Measurements from ENCODE around the gene CDK2AP2.
"Not testable (repeated sequence)": the region's sequence is repeated elsewhere in the genome, so short reads cannot be mapped to it uniquely, and the experiment has no call there.

The CDK2AP2 gene

GRCh38 chr11:67482827-67483798, 24.8 kb downstream of the CDK2AP2 start, which contains the start of gene AIP:
Gene AIP, plus strand, starts transcription at chr11:67483026. Its CDS starts 133 bp downstream, at chr11:67483159.
- Histone ChIP-seq H3K4ac (ENCODE audit: low read depth in 1 of 2, low read length in 2 of 2) (peak within 1 kb of the TSS; percentile 19 to 97), H3K4me1 (ENCODE audit: control insufficient read depth, insufficient read depth, low read depth, low read length) (peaks cover 19% of the 10 kb centered on the region), H3K9ac (ENCODE audit: low read length) (peak within 1 kb of the TSS; percentile 89), H2BK15ac (ENCODE audit: low read depth, poor library complexity, severe bottlenecking) (no peak within 1 kb of the TSS), H4K8ac (ENCODE audit: low read length) (peak within 1 kb of the TSS; percentile 92), H2BK12ac (ENCODE audit: low read length in 2 of 2) (peak within 1 kb of the TSS in 1 of 2 experiments; percentile 83), H3K4me3 (ENCODE audit: insufficient read depth in 1 of 2, low read depth in 1 of 2, low read length in 2 of 2) (peak within 1 kb of the TSS; percentile 71 to 82), H2BK5ac (ENCODE audit: low read depth, low read length, poor library complexity, severe bottlenecking) (peak within 1 kb of the TSS; percentile 22), H3K27ac (ENCODE audit: low read length, poor library complexity, severe bottlenecking) (peak within 1 kb of the TSS; percentile 79), H3K79me1 (replicated peaks; ENCODE audit: low read length, poor library complexity, severe bottlenecking) (peaks cover 22% of the 10 kb centered on the region), H3K36me3 (ENCODE audit: control insufficient read depth in 1 of 2, insufficient read depth in 2 of 2, low read depth in 1 of 2, low read length in 2 of 2) (peaks cover 13 to 15% of the 10 kb centered on the region in 2 experiments), H3K18ac (ENCODE audit: low read depth in 1 of 2, low read length in 2 of 2) (peak within 1 kb of the TSS; percentile 68 to 97), H3K9me3 (ENCODE audit: control insufficient read depth, low read length) (no peaks in the 10 kb centered on the region), H3K27me3 (ENCODE audit: control insufficient read depth in 1 of 2, insufficient read depth in 1 of 2, low read length in 2 of 2) (no peaks in the 10 kb centered on the region), H3K4me2 (ENCODE audit: low read length, poor library complexity, severe bottlenecking) (peak within 1 kb of the TSS; percentile 85), H4K91ac (ENCODE audit: low read length) (peak within 1 kb of the TSS; percentile 84), H2AFZ (ENCODE audit: low read depth, low read length) (peak within 1 kb of the TSS; percentile 86), H2AK5ac (ENCODE audit: low read length, severe bottlenecking) (peak within 1 kb of the TSS; percentile 58), H2BK120ac (ENCODE audit: low read depth, low read length) (no peak within 1 kb of the TSS), H3K23ac (ENCODE audit: low read length in 2 of 2) (peak within 1 kb of the TSS in 1 of 2 experiments; percentile 23), H3K14ac (ENCODE audit: low read length in 2 of 2) (peak within 1 kb of the TSS in 1 of 2 experiments; percentile 98)
- WGBS = 18% methylated on average over 55 of the region's 60 CpGs
- DNase-seq = peak; percentile 98

GRCh38 chr11:67482275-67482826, 25.6 kb downstream of the CDK2AP2 start:
- Histone ChIP-seq H3K27me3 (ENCODE audit: control insufficient read depth in 1 of 2, insufficient read depth in 1 of 2, low read length in 2 of 2) (no peaks in the 10 kb centered on the region), H4K91ac (ENCODE audit: low read length) (no peak overlapping the region)

GRCh38 chr11:67477344-67478050, 30.5 kb downstream of the CDK2AP2 start:
- H3K9me3 ChIP-seq (ENCODE audit: control insufficient read depth, low read length); H2BK12ac ChIP-seq (ENCODE audit: low read length in 2 of 2); H4K91ac ChIP-seq (ENCODE audit: low read length); DNase-seq; H3K36me3 ChIP-seq (ENCODE audit: control insufficient read depth in 1 of 2, insufficient read depth in 2 of 2, low read depth in 1 of 2, low read length in 2 of 2); H3K27me3 ChIP-seq (ENCODE audit: control insufficient read depth in 1 of 2, insufficient read depth in 1 of 2, low read length in 2 of 2); H2BK5ac ChIP-seq (ENCODE audit: low read depth, low read length, poor library complexity, severe bottlenecking); H4K8ac ChIP-seq (ENCODE audit: low read length); H3K23ac ChIP-seq (ENCODE audit: low read length in 2 of 2); H2AFZ ChIP-seq (ENCODE audit: low read depth, low read length); H3K18ac ChIP-seq (ENCODE audit: low read depth in 1 of 2, low read length in 2 of 2); H3K4ac ChIP-seq (ENCODE audit: low read depth in 1 of 2, low read length in 2 of 2); H2AK5ac ChIP-seq (ENCODE audit: low read length, severe bottlenecking); H3K27ac ChIP-seq (ENCODE audit: low read length, poor library complexity, severe bottlenecking); H2BK120ac ChIP-seq (ENCODE audit: low read depth, low read length); H3K14ac ChIP-seq (ENCODE audit: low read length in 2 of 2); H3K9ac ChIP-seq (ENCODE audit: low read length); H3K4me2 ChIP-seq (ENCODE audit: low read length, poor library complexity, severe bottlenecking); H3K4me1 ChIP-seq (ENCODE audit: control insufficient read depth, insufficient read depth, low read depth, low read length); H3K4me3 ChIP-seq (ENCODE audit: insufficient read depth in 1 of 2, low read depth in 1 of 2, low read length in 2 of 2); H3K79me1 ChIP-seq (replicated peaks; ENCODE audit: low read length, poor library complexity, severe bottlenecking); H2BK15ac ChIP-seq (ENCODE audit: low read depth, poor library complexity, severe bottlenecking): not testable (repeated sequence)
- WGBS = 89% methylated on average over 8 of the region's 16 CpGs

More at GRCh38 chr11:67482275-67482826, 25.6 kb downstream of the CDK2AP2 start:
- Histone ChIP-seq H2AFZ (ENCODE audit: low read depth, low read length) (no peak overlapping the region), H3K9ac (ENCODE audit: low read length) (peak overlapping the region; percentile 89), H2BK5ac (ENCODE audit: low read depth, low read length, poor library complexity, severe bottlenecking) (no peak overlapping the region), H2BK15ac (ENCODE audit: low read depth, poor library complexity, severe bottlenecking) (no peak overlapping the region), H3K23ac (ENCODE audit: low read length in 2 of 2) (no peak overlapping the region), H3K4me1 (ENCODE audit: control insufficient read depth, insufficient read depth, low read depth, low read length) (peaks cover 19% of the 10 kb centered on the region), H2AK5ac (ENCODE audit: low read length, severe bottlenecking) (no peak overlapping the region), H3K36me3 (ENCODE audit: control insufficient read depth in 1 of 2, insufficient read depth in 2 of 2, low read depth in 1 of 2, low read length in 2 of 2) (peaks cover 5 to 12% of the 10 kb centered on the region in 2 experiments), H3K9me3 (ENCODE audit: control insufficient read depth, low read length) (no peaks in the 10 kb centered on the region), H3K14ac (ENCODE audit: low read length in 2 of 2) (no peak overlapping the region), H3K18ac (ENCODE audit: low read depth in 1 of 2, low read length in 2 of 2) (peak overlapping the region in 1 of 2 experiments; percentile 24), H3K4me3 (ENCODE audit: insufficient read depth in 1 of 2, low read depth in 1 of 2, low read length in 2 of 2) (peak overlapping the region; percentile 57 to 82), H3K79me1 (replicated peaks; ENCODE audit: low read length, poor library complexity, severe bottlenecking) (peaks cover 19% of the 10 kb centered on the region), H4K8ac (ENCODE audit: low read length) (peak overlapping the region; percentile 92), H3K4ac (ENCODE audit: low read depth in 1 of 2, low read length in 2 of 2) (peak overlapping the region in 1 of 2 experiments; percentile 91), H3K27ac (ENCODE audit: low read length, poor library complexity, severe bottlenecking) (no peak overlapping the region), H2BK120ac (ENCODE audit: low read depth, low read length) (no peak overlapping the region), H2BK12ac (ENCODE audit: low read length in 2 of 2) (no peak overlapping the region), H3K4me2 (ENCODE audit: low read length, poor library complexity, severe bottlenecking) (peak overlapping the region; percentile 85)
- DNase-seq = no peak
- 95% methylated on average over 18 of the region's 19 CpGs for WGBS
